Calu3 (cell line): ENCODE measurements around the gene OPCML. TPM values are rescaled to one million over a fixed set of nuclear protein-coding genes. Genes with fewer than 3 reads are reported as not detected.

Experiments
- BruUV-seq: library from RNA; stranded (reverse); fragments of 400-500 nt; replicated peaks from 2 replicates; lab custom pipeline; 2021; lab: Mats Ljungman, UMichigan
- CTCF ChIA-PET: fragments of 300-600 bp; sonication (Branson Sonifier 250); formaldehyde crosslinking; loops from one replicate; lab custom pipeline; 2022; ENCODE audit warnings: antibody characterized with exemption; lab: Charles Lee
- DNase-seq: peaks from one replicate; pipeline ENCODE4 v3.0.0; 2022
- H3K27ac Mint-ChIP-seq: one replicate; pipeline ENCODE4 v1.8.0; 2022; ENCODE audit warnings: mixed read lengths; ENCODE audit not compliant: unreplicated experiment
- H3K27me3 Mint-ChIP-seq: one replicate; pipeline ENCODE4 v1.8.0; 2022; ENCODE audit warnings: mixed read lengths; ENCODE audit not compliant: unreplicated experiment
- H3K36me3 Mint-ChIP-seq: one replicate; pipeline ENCODE4 v1.8.0; 2022; ENCODE audit warnings: mild to moderate bottlenecking, moderate library complexity, mixed read lengths; ENCODE audit not compliant: insufficient read depth, unreplicated experiment
- H3K4me1 Mint-ChIP-seq: one replicate; pipeline ENCODE4 v1.8.0; 2022; ENCODE audit warnings: mild to moderate bottlenecking, low read depth, mixed read lengths; ENCODE audit not compliant: unreplicated experiment
- H3K4me3 Mint-ChIP-seq: one replicate; pipeline ENCODE4 v1.8.0; 2022; ENCODE audit warnings: mild to moderate bottlenecking, low read depth, moderate library complexity, mixed read lengths; ENCODE audit not compliant: unreplicated experiment
- H3K9me3 Mint-ChIP-seq: one replicate; pipeline ENCODE4 v1.8.0; 2022; ENCODE audit warnings: low read depth, mixed read lengths; ENCODE audit not compliant: unreplicated experiment
- CTCF ChIP-seq: fragments of 200-600 bp; IDR thresholded peaks from one replicate; pipeline ENCODE4 v1.8.0; 2022; ENCODE audit warnings: antibody characterized with exemption; ENCODE audit not compliant: unreplicated experiment
- intact Hi-C: fragments of 100-400 bp; cut with micrococcal nuclease; formaldehyde crosslinking; loops from one replicate; pipeline ENCODE4 v1.10.0; 2022; ENCODE audit not compliant: unreplicated experiment
- total RNA-seq: library from RNA; stranded (reverse); gene quantifications from 2 replicates; pipeline ENCODE4 v1.2.3, GENCODE V29; 2022

OPCML gene
- total RNA-seq, 1 experiment from 2014 or later, result not detected

DNA sequence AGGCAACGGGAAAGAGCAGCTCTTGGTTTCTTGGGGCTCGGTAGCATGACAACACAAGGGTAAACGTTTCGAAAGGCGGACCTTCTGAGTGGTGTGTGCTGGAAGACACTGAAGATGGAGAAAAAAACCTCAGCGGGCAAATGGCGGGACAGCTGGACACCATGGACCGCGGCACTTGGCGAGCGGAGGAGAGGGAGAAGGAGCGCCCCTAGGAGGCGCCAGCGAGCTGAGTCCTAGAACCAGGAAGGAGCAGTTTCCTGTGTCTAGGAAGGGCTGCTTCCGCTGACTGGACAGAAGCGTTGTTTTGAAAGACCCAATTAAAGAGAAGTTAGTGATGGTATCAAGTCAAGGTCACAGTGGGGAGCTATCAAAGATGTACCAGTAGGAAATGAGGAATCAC, 44.0 kb upstream of the OPCML start:
- no peak for DNase-seq
- CTCF ChIA-PET, result no interaction called here
- no peak overlapping the region for H3K4me3 Mint-ChIP-seq

DNA sequence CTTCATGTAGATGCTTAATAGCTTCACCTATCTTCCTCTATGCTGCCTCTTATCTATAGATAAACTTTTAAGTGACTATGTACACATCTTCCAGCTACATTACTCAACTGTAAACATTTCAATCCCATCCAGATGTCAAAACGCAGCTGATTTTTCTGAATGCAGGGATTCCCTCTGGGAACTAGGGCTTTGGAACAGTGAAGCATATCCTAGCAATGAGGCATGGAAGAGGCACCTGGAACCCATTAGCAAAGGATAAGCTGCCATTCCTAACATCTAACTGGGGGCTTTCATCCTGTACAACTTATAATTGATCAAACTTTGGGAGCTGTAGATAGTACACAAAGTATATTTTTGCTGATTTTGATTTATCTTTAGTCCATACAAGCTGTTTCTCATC, 40.8 kb upstream of the OPCML start:
- Mint-ChIP-seq H3K27me3 (no peaks in the 10 kb centered on the region), H3K36me3 (no peaks in the 10 kb centered on the region), H3K9me3 (peaks cover 25% of the 10 kb centered on the region), H3K4me1 (no peaks in the 10 kb centered on the region), H3K27ac (no peak overlapping the region), H3K4me3 (no peak overlapping the region)
- no peak for TF ChIP-seq CTCF
- BruUV-seq, result no TSS peak
- intact Hi-C loops, result no loop called here
- CTCF ChIA-PET, result no interaction called here
- no peak for DNase-seq

More for the DNA sequence above, 44.0 kb upstream of the OPCML start:
- intact Hi-C loops, result no loop called here
- H3K27me3 Mint-ChIP-seq, result no peaks in the 10 kb centered on the region
- H3K9me3 Mint-ChIP-seq, result peaks cover 31% of the 10 kb centered on the region
- H3K27ac Mint-ChIP-seq, result no peak overlapping the region
- no peak for TF ChIP-seq CTCF
- H3K4me1 Mint-ChIP-seq, result no peaks in the 10 kb centered on the region
- no TSS peak for BruUV-seq
- no peaks in the 10 kb centered on the region for H3K36me3 Mint-ChIP-seq

DNA sequence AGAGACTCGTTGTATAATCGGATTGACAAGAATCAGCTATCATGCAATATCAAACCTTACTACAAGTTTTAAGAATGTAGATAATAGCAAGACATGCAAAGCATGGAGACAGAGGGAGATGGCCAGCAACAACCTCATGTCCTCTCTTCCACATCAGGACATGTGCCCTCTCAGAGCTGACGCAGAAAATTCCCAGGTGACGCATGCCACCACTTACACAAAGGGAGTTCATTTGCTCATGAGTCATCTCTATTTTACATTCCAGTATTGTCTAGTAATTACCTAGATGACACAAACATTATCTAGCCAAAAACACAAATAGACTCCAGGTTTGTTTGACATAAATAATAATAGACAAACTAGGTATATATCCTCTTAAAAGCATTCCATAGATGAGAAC, 38.1 kb upstream of the OPCML start:
- no peaks in the 10 kb centered on the region for H3K27me3 Mint-ChIP-seq

DNA sequence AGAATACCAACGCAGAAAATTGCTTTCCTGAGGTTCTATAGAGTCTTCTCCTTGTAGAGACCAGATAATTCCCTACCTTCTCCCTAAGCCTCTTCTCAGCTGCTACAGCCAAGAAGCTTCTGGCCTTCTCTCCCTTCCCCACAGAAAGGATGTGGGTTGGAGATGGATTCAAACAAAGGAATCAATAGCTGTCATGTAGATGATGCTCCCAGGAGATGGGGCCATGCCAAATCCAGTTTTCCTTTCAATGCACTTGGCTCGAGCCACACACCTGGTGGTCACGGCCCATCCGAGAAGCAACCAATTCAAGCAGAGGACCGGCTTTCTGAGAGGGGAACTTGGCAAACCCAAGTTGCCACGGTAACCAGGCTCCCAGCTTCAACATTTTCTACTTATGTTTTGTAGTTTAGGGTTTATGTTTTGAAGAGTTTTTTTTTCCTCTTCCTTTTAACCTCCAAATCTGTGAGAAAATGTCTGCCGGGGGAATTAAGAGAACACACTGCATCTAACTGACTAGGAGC, 31.3 kb upstream of the OPCML start:
- no peaks in the 10 kb centered on the region for H3K36me3 Mint-ChIP-seq
- peaks cover 14% of the 10 kb centered on the region for H3K9me3 Mint-ChIP-seq
- no peak for TF ChIP-seq CTCF
- H3K4me1 Mint-ChIP-seq, result no peaks in the 10 kb centered on the region
- no peak for DNase-seq
- H3K27me3 Mint-ChIP-seq, result no peaks in the 10 kb centered on the region
- intact Hi-C loops, result no loop called here
- no peak overlapping the region for H3K27ac Mint-ChIP-seq
- no TSS peak for BruUV-seq
- H3K4me3 Mint-ChIP-seq, result no peak overlapping the region
- CTCF ChIA-PET, result no interaction called here

More for the DNA sequence above, 38.1 kb upstream of the OPCML start:
- DNase-seq, result no peak
- intact Hi-C loops, result no loop called here
- no peak for TF ChIP-seq CTCF
- H3K27ac Mint-ChIP-seq, result no peak overlapping the region
- H3K36me3 Mint-ChIP-seq, result no peaks in the 10 kb centered on the region
- no peaks in the 10 kb centered on the region for H3K4me1 Mint-ChIP-seq
- H3K9me3 Mint-ChIP-seq, result peaks cover 12% of the 10 kb centered on the region
- H3K4me3 Mint-ChIP-seq, result no peak overlapping the region
- CTCF ChIA-PET, result no interaction called here
- BruUV-seq, result no TSS peak
